Nephron progenitor cell (in vitro differentiated cells): ENCODE results near the gene SH3GLB2.

Experiments used
- DNase-seq: peaks from one replicate; pipeline ENCODE4 v3.0.0; 2021
- H3K27ac Mint-ChIP-seq: 2 replicates; pipeline ENCODE4 v1.8.0; 2021; ENCODE audit warnings: mild to moderate bottlenecking, moderate library complexity, mixed read lengths
- H3K27me3 Mint-ChIP-seq: 2 replicates; pipeline ENCODE4 v1.8.0; 2021; ENCODE audit warnings: mild to moderate bottlenecking, low read depth, mixed read lengths; ENCODE audit not compliant: poor library complexity
- H3K36me3 Mint-ChIP-seq: 2 replicates; pipeline ENCODE4 v1.8.0; 2021; ENCODE audit warnings: low read depth, mixed read lengths
- H3K4me1 Mint-ChIP-seq: 2 replicates; pipeline ENCODE4 v1.8.0; 2021; ENCODE audit warnings: mixed read lengths
- H3K4me3 Mint-ChIP-seq: 2 replicates; pipeline ENCODE4 v1.8.0; 2021; ENCODE audit warnings: mild to moderate bottlenecking, moderate library complexity, mixed read lengths
- H3K9me3 Mint-ChIP-seq: 2 replicates; pipeline ENCODE4 v1.8.0; 2021; ENCODE audit warnings: mild to moderate bottlenecking, moderate library complexity, mixed read lengths
- CTCF ChIP-seq: fragments of 200-600 bp; sonication (generic); IDR thresholded peaks from 2 replicates; pipeline ENCODE4 v1.5.0; 2021; ENCODE audit warnings: antibody characterized with exemption

Gene SH3GLB2

DNA sequence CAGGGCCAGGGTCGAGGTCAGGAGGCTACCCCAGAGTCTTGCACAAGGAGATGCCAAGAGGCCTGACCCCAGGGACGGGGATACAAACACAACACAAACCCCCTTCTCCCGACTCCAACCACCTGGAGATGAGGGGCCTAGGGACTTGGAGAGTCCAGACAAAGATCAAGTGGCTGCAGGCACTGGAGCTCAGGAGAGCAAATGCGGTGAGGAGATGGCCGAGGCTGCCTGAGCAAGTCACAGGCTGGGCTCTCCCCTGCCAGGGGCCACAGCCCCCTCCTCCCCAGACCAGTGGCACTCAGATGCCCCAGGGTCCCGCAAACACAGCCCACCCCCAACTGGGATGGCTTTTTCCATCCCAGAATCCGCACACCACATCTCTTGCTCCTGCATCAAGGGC, 15.8 kb downstream of the SH3GLB2 start:
- no peak for DNase-seq
- Mint-ChIP-seq H3K36me3 (peaks cover 35% of the 10 kb centered on the region), H3K9me3 (no peaks in the 10 kb centered on the region), H3K4me1 (peaks cover 26% of the 10 kb centered on the region), H3K27ac (peak overlapping the region; percentile 96), H3K27me3 (peaks cover 5% of the 10 kb centered on the region), H3K4me3 (no peak overlapping the region)
- TF ChIP-seq CTCF, result no peak

DNA sequence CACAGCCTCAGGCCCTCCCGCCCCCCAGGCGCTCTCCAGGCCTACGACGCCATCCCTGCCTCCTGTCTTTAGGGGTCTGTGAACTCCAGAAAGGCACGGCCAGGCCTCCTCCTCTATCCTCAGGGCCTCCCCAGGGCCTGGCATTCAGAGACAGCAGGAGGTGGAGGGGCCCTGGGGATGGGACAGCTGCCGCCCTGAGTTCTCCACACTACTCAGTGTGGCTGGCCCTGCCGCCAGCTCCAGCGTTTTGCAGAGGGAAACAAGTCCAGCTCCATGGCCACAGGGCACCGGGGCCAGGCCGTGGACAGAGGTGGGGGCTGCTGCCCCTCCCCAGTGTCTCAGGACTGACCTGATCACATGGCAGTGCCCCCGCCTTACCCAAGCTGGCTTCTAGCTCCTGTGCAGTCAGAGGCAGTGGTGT, 16.4 kb downstream of the SH3GLB2 start:
- no peaks in the 10 kb centered on the region for H3K9me3 Mint-ChIP-seq
- TF ChIP-seq CTCF, result no peak
- peaks cover 35% of the 10 kb centered on the region for H3K36me3 Mint-ChIP-seq
- peaks cover 26% of the 10 kb centered on the region for H3K4me1 Mint-ChIP-seq
- no peak for DNase-seq
- peaks cover 5% of the 10 kb centered on the region for H3K27me3 Mint-ChIP-seq
- H3K27ac Mint-ChIP-seq, result peak overlapping the region; percentile 96
- H3K4me3 Mint-ChIP-seq, result no peak overlapping the region

- Mint-ChIP-seq H3K4me1 (peaks cover 26% of the 10 kb centered on the region), H3K4me3 (no peak overlapping the region)
- no peak for DNase-seq
These were observed 17.0 kb downstream of the SH3GLB2 start for GRCh38 chr9:129011170-129011569.

GRCh38 chr9:129010267-129010975, 17.7 kb downstream of the SH3GLB2 start:
- Mint-ChIP-seq H3K27ac (no peak overlapping the region), H3K4me3 (no peak overlapping the region), H3K27me3 (peaks cover 5% of the 10 kb centered on the region), H3K4me1 (peaks cover 26% of the 10 kb centered on the region), H3K9me3 (no peaks in the 10 kb centered on the region), H3K36me3 (peaks cover 34% of the 10 kb centered on the region)
- TF ChIP-seq CTCF, result no peak
- DNase-seq, result no peak

More at GRCh38 chr9:129011170-129011569, 17.0 kb downstream of the SH3GLB2 start:
- Mint-ChIP-seq H3K36me3 (peaks cover 35% of the 10 kb centered on the region), H3K9me3 (no peaks in the 10 kb centered on the region), H3K27me3 (peaks cover 5% of the 10 kb centered on the region), H3K27ac (peak overlapping the region; percentile 96)
- no peak for TF ChIP-seq CTCF

DNA sequence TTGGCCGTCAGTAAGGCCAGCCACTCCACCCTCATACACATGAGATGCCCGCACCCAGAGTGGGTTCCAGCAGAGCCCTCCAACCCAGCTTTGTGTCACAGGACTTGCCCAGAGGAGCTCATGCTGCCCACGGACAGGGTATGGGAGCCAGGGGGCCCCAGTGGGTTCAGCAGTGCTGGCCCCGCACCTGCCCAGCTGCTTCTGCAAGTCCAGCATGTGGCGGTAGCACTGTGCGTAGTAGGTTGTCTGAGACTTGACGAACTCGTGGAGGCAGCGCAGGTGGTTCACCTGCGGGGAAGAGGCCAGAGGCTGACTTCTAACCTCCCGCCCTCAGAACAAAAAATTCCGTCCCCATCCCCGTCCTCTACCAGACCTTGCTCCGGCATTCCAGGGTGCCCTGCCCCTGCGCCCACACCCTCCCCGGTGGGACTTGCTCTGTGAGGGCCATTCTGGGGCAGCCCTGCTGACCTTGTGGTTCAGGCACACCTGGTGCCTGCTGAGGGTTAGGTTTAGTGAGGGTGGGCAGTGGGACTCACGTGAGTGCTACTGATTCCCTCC, 18.5 kb downstream of the SH3GLB2 start:
- no peak for DNase-seq
- no peak overlapping the region for H3K27ac Mint-ChIP-seq
- no peak overlapping the region for H3K4me3 Mint-ChIP-seq
- peaks cover 2% of the 10 kb centered on the region for H3K27me3 Mint-ChIP-seq
- TF ChIP-seq CTCF, result no peak
- peaks cover 26% of the 10 kb centered on the region for H3K4me1 Mint-ChIP-seq
- H3K36me3 Mint-ChIP-seq, result peaks cover 34% of the 10 kb centered on the region
- H3K9me3 Mint-ChIP-seq, result no peaks in the 10 kb centered on the region
